Dedifferentiated amniotic fluid mesenchymal stem cell (primary cell): ENCODE data around the gene LIM2.
A peak's percentile ranks its signal among the peaks of the same experiment; 100 is the strongest.
"Not testable (repeated sequence)": the region's sequence is repeated elsewhere in the genome, so short reads cannot be mapped to it uniquely, and the experiment has no call there.

ENCODE experiments used
- DNase-seq: peaks from one replicate; pipeline ENCODE4 v3.0.0-alpha.2; 2016; ENCODE audit errors: extremely low spot score

Gene LIM2

GRCh38 chr19:51387924-51388389, at the start of gene LIM2:
TSS of gene LIM2 (minus strand) at chr19:51387974. CDS start at chr19:51387443, 531 bp downstream.
- no peak for DNase-seq

GRCh38 chr19:51434456-51434855, 46.7 kb upstream of the LIM2 start:
- no peak for DNase-seq

- DNase-seq, result no peak
These were observed 45.3 kb upstream of the LIM2 start for GRCh38 chr19:51433043-51433442.

- DNase-seq, result no peak
These were observed 43.4 kb upstream of the LIM2 start for GRCh38 chr19:51431124-51431523.

- no peak for DNase-seq
These were observed 42.4 kb upstream of the LIM2 start for GRCh38 chr19:51430221-51430620.

- DNase-seq, result no peak
These were observed 39.4 kb upstream of the LIM2 start for GRCh38 chr19:51427201-51427600.

- peak; percentile 37 for DNase-seq
These were observed 34.3 kb upstream of the LIM2 start for GRCh38 chr19:51422053-51422448.

- no peak for DNase-seq
These were observed 33.7 kb upstream of the LIM2 start for GRCh38 chr19:51421229-51422052.

- not testable (repeated sequence) for DNase-seq
These were observed 32.7 kb upstream of the LIM2 start for GRCh38 chr19:51420511-51420910.

GRCh38 chr19:51418707-51419106, 30.9 kb upstream of the LIM2 start:
- no peak for DNase-seq

GRCh38 chr19:51417810-51418157, 30.0 kb upstream of the LIM2 start:
- no peak for DNase-seq

- no peak for DNase-seq
These were observed 29.5 kb upstream of the LIM2 start, which contains the start of gene SIGLEC10 for GRCh38 chr19:51417107-51417809. TSS of gene SIGLEC10 (minus strand) at chr19:51417642. CDS start at chr19:51417581, 61 bp downstream.

- not testable (repeated sequence) for DNase-seq
These were observed 28.6 kb upstream of the LIM2 start for GRCh38 chr19:51416422-51416821.

GRCh38 chr19:51415187-51415586, 27.4 kb upstream of the LIM2 start:
- no peak for DNase-seq

GRCh38 chr19:51410950-51411748, 23.4 kb upstream of the LIM2 start:
- DNase-seq, result no peak

GRCh38 chr19:51407511-51408131, 19.8 kb upstream of the LIM2 start:
- no peak for DNase-seq

GRCh38 chr19:51402117-51402516, 14.3 kb upstream of the LIM2 start:
- DNase-seq, result no peak

GRCh38 chr19:51399936-51400335, 12.2 kb upstream of the LIM2 start:
- not testable (repeated sequence) for DNase-seq

- no peak for DNase-seq
These were observed 11.5 kb upstream of the LIM2 start for GRCh38 chr19:51399231-51399630.

GRCh38 chr19:51398096-51398704, 10.4 kb upstream of the LIM2 start:
- peak; percentile 46 for DNase-seq

- DNase-seq, result not testable (repeated sequence)
These were observed 9.7 kb upstream of the LIM2 start for GRCh38 chr19:51397453-51397852.
